WTC11 (cell line): ENCODE measurements around the gene PTPN7. TPM values are rescaled to one million over a fixed set of nuclear protein-coding genes. Genes with fewer than 3 reads are reported as not detected.

Experiments
- ATAC-seq: fragments of 200-7000 bp; cut with Tn5 transposase; 2 replicates; pipeline ENCODE4 v1.10.0; 2021; ENCODE audit warnings: mild to moderate bottlenecking, moderate library complexity
- CTCF ChIA-PET: fragments of 300-600 bp; sonication (Branson Sonifier 250); formaldehyde crosslinking; loops from one replicate; lab custom pipeline; 2021; ENCODE audit warnings: antibody characterized with exemption; lab: Charles Lee
- POLR2A ChIA-PET: fragments of 350-600 bp; sonication (Branson Sonifier 250); formaldehyde crosslinking; loops from one replicate; lab custom pipeline; 2021; ENCODE audit warnings: antibody characterized with exemption; lab: Charles Lee
- DNase-seq: peaks from one replicate; pipeline ENCODE4 v3.0.0; 2021; ENCODE audit warnings: low spot score
- H3K27ac Mint-ChIP-seq: 2 replicates; pipeline ENCODE4 v1.8.0; 2021; ENCODE audit warnings: mixed read lengths
- H3K27me3 Mint-ChIP-seq: 2 replicates; pipeline ENCODE4 v1.8.0; 2021; ENCODE audit warnings: low read depth, mild to moderate bottlenecking, moderate library complexity, mixed read lengths
- H3K36me3 Mint-ChIP-seq: 2 replicates; pipeline ENCODE4 v1.8.0; 2021; ENCODE audit warnings: mixed read lengths
- H3K4me1 Mint-ChIP-seq: 2 replicates; pipeline ENCODE4 v1.8.0; 2022; ENCODE audit warnings: mixed read lengths
- H3K4me3 Mint-ChIP-seq: 2 replicates; pipeline ENCODE4 v1.8.0; 2021; ENCODE audit warnings: mild to moderate bottlenecking, moderate library complexity, mixed read lengths
- H3K9me3 Mint-ChIP-seq: 2 replicates; pipeline ENCODE4 v1.8.0; 2021; ENCODE audit warnings: mixed read lengths
- CDX4 ChIP-seq: fragments of 250-450 bp; sonication (Bioruptor Pico); IDR thresholded peaks from 2 replicates; pipeline ENCODE4 v1.9.0; 2021; ENCODE audit warnings: moderate library complexity, mild to moderate bottlenecking, inconsistent platforms, borderline replicate concordance
- E2F4 ChIP-seq: sonication (generic); formaldehyde crosslinking; IDR thresholded peaks from 2 replicates; pipeline ENCODE4 v1.8.1; 2022; ENCODE audit warnings: low read depth, mild to moderate bottlenecking, moderate library complexity, missing genetic modification reagents, borderline replicate concordance
- ESRRA ChIP-seq: sonication (generic); formaldehyde crosslinking; IDR thresholded peaks from 2 replicates; pipeline ENCODE4 v1.8.1; 2022; ENCODE audit warnings: mild to moderate bottlenecking, missing genetic modification reagents, borderline replicate concordance
- GTF2I ChIP-seq: fragments of 250-450 bp; sonication (Bioruptor Pico); conservative IDR thresholded peaks from 2 replicates; pipeline ENCODE4 v1.4.0; 2021; ENCODE audit warnings: mild to moderate bottlenecking
- HMGA2 ChIP-seq: fragments of 250-450 bp; sonication (Bioruptor Pico); IDR thresholded peaks from 2 replicates; pipeline ENCODE4 v1.4.0; 2021; ENCODE audit warnings: mild to moderate bottlenecking, moderate library complexity
- KAT7 ChIP-seq: sonication (generic); formaldehyde crosslinking; IDR thresholded peaks from 2 replicates; pipeline ENCODE4 v1.8.1; 2023; ENCODE audit warnings: missing genetic modification reagents, mild to moderate bottlenecking, borderline replicate concordance
- MYBL2 ChIP-seq: sonication (generic); formaldehyde crosslinking; IDR thresholded peaks from 2 replicates; pipeline ENCODE4 v1.8.1; 2023; ENCODE audit warnings: mild to moderate bottlenecking, moderate library complexity, missing genetic modification reagents
- NFATC4 ChIP-seq: fragments of 250-450 bp; sonication (Bioruptor Pico); IDR thresholded peaks from 2 replicates; pipeline ENCODE4 v1.9.0; 2021; ENCODE audit warnings: mild to moderate bottlenecking
- NR2C2 ChIP-seq: sonication (generic); formaldehyde crosslinking; IDR thresholded peaks from 2 replicates; pipeline ENCODE4 v1.8.0; 2022; ENCODE audit warnings: mild to moderate bottlenecking, missing genetic modification reagents
- PRDM15 ChIP-seq: sonication (generic); formaldehyde crosslinking; IDR thresholded peaks from 2 replicates; pipeline ENCODE4 v1.8.0; 2022; ENCODE audit warnings: missing genetic modification reagents
- SMAD4 ChIP-seq: sonication (generic); formaldehyde crosslinking; IDR thresholded peaks from 2 replicates; pipeline ENCODE4 v1.8.0; 2022; ENCODE audit warnings: mild to moderate bottlenecking, missing genetic modification reagents
- TCF7 ChIP-seq: sonication (generic); formaldehyde crosslinking; IDR thresholded peaks from 2 replicates; pipeline ENCODE4 v1.8.0; 2022; ENCODE audit warnings: mild to moderate bottlenecking, low read depth, missing genetic modification reagents, moderate library complexity
- USF1 ChIP-seq: sonication (generic); formaldehyde crosslinking; IDR thresholded peaks from 2 replicates; pipeline ENCODE4 v1.8.0; 2022; ENCODE audit warnings: mild to moderate bottlenecking, missing genetic modification reagents
- USF2 ChIP-seq: sonication (generic); formaldehyde crosslinking; IDR thresholded peaks from 2 replicates; pipeline ENCODE4 v1.8.1; 2023; ENCODE audit warnings: mild to moderate bottlenecking, missing genetic modification reagents, moderate library complexity
- ZMAT4 ChIP-seq: fragments of 250-450 bp; sonication (Bioruptor Pico); IDR thresholded peaks from 2 replicates; pipeline ENCODE4 v1.9.0; 2021; ENCODE audit warnings: mild to moderate bottlenecking
- total RNA-seq: library from RNA; stranded (reverse); gene quantifications from 3 replicates; pipeline ENCODE4 v1.2.3, GENCODE V29; 2021
- TF ChIP-seq, protein P1 (sequence below): sonication (generic); formaldehyde crosslinking; IDR thresholded peaks from 2 replicates; pipeline ENCODE4 v1.8.1; 2022; ENCODE audit warnings: mild to moderate bottlenecking, moderate library complexity, missing genetic modification reagents
- TF ChIP-seq, protein P2 (sequence below): sonication (generic); formaldehyde crosslinking; IDR thresholded peaks from 2 replicates; pipeline ENCODE4 v1.8.0; 2022; ENCODE audit warnings: mild to moderate bottlenecking, missing genetic modification reagents
- TF ChIP-seq, protein P3 (sequence below): sonication (generic); formaldehyde crosslinking; IDR thresholded peaks from 2 replicates; pipeline ENCODE4 v1.8.1; 2023; ENCODE audit warnings: mild to moderate bottlenecking, moderate library complexity, missing genetic modification reagents
- TF ChIP-seq, protein P4 (sequence below): sonication (generic); formaldehyde crosslinking; IDR thresholded peaks from 2 replicates; pipeline ENCODE4 v1.8.1; 2023; ENCODE audit warnings: mild to moderate bottlenecking, missing genetic modification reagents

The PTPN7 gene
- total RNA-seq, 1 experiment from 2014 or later, result 0.98 TPM

DNA sequence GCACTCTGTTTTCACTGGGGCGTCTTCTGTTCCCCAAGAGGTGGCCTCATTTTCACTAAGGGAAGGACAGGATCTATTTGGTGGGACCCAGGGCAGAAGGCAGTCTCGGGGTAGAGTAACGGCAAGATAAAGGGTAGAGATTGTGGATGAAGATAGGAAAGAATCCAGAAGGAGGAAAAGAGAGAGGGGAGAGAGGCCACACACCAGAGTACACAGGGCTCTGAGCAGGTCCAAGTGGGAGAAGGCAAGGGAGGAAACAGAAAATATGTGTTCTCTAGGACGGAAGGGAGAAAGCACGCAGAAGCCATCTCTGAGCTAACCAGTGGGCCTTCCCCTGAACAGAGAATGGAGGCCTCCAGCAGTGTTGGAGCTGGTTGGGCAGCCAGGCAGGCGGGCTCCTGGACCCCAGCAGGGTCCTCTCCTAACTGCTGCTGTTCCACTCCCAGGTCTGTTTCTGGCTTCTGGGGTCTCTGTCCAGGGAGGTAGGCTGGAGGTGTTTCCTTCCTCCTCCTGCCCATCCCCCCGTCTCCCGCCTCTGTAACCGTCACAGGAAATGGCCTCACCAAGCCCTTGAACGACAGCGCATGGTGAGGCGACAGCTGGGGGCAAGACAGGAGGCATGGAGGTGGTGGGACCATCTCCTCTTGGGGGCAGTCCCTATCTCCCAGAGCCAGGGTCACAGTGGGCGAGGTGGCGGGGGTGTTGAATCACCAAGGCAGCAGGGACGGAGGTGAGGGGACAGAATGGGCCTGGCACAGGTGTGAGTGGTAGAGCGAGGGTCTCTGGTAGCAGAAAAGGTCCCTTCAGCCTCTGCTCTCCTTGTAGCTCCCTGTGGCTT, 649 bp downstream of the PTPN7 start (continued):
- TF ChIP-seq CDX4 (no peak), ESRRA (CRISPR knock-in tag) (no peak), E2F4 (no peak)

DNA sequence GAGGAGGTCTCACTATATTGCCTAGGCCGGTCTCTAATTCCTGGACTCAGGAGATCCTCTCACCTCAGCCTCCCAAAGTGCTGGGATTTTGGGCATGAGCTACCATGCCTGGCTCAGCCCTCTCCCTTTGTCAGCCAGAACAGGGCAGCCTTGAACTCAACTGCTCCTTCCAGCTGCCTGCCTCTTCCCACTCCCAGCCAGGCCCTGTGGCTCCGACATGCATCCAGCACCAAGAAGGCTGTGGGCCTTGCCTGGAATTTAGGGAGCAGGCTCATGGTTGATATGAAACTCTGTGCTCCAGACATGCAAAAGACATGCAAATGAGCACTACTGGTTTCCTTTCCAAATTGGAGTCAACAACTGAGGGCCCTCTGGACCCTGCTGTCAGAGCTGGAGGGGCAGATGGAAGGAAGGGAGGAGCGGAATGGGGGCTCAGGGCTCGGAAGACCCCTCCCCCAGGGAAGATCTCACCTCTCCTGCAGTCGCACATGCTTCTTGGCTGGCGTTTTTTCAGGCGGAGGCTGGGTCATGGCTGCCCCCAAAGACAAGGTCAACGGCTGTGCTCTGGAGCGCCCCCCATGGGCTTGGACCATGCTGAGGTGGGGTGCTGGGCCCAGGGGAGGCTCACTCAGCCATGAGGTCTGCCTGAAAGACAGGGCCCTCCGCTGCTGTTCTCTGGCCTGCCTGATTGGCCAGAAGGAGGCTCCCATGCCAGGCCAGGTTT, 1.4 kb downstream of the PTPN7 start:
- H3K27me3 Mint-ChIP-seq, result no peaks in the 10 kb centered on the region; the same call in 1 of the 2 replicates
- POLR2A ChIA-PET, result no interaction called here
- no peaks in the 10 kb centered on the region for H3K36me3 Mint-ChIP-seq
- H3K4me1 Mint-ChIP-seq, result peaks cover 46% of the 10 kb centered on the region
- H3K4me3 Mint-ChIP-seq, result no peak overlapping the region
- CTCF ChIA-PET, result interaction anchor here (1.2 to 1.7 kb wide), 2 partner anchors 23 to 34 kb away, joined by 3 read pairs; no protein-coding TSS in a partner anchor
- DNase-seq (no peak), ATAC-seq (no peak)
- peak overlapping the region; percentile 14; the same call in 1 of the 2 replicates for H3K27ac Mint-ChIP-seq
- no peaks in the 10 kb centered on the region for H3K9me3 Mint-ChIP-seq
- TF ChIP-seq, protein P1, sequence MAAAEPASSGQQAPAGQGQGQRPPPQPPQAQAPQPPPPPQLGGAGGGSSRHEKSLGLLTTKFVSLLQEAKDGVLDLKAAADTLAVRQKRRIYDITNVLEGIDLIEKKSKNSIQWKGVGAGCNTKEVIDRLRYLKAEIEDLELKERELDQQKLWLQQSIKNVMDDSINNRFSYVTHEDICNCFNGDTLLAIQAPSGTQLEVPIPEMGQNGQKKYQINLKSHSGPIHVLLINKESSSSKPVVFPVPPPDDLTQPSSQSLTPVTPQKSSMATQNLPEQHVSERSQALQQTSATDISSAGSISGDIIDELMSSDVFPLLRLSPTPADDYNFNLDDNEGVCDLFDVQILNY, result no peak
- TF ChIP-seq, protein P2, sequence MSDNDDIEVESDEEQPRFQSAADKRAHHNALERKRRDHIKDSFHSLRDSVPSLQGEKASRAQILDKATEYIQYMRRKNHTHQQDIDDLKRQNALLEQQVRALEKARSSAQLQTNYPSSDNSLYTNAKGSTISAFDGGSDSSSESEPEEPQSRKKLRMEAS (CRISPR knock-in tag), result 0 out of 2 replicates have a peak, but pooled peaks have one; percentile 7
- TF ChIP-seq KAT7 (CRISPR knock-in tag) (no peak), NR2C2 (CRISPR knock-in tag) (no peak), GTF2I (CRISPR knock-in tag) (no peak)
- TF ChIP-seq, protein P3, sequence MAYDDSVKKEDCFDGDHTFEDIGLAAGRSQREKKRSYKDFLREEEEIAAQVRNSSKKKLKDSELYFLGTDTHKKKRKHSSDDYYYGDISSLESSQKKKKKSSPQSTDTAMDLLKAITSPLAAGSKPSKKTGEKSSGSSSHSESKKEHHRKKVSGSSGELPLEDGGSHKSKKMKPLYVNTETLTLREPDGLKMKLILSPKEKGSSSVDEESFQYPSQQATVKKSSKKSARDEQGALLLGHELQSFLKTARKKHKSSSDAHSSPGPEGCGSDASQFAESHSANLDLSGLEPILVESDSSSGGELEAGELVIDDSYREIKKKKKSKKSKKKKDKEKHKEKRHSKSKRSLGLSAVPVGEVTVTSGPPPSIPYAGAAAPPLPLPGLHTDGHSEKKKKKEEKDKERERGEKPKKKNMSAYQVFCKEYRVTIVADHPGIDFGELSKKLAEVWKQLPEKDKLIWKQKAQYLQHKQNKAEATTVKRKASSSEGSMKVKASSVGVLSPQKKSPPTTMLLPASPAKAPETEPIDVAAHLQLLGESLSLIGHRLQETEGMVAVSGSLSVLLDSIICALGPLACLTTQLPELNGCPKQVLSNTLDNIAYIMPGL (CRISPR knock-in tag), result no peak

- Mint-ChIP-seq H3K4me1 (peaks cover 45% of the 10 kb centered on the region), H3K9me3 (no peaks in the 10 kb centered on the region), H3K36me3 (no peaks in the 10 kb centered on the region), H3K4me3 (no peak overlapping the region), H3K27me3 (no peaks in the 10 kb centered on the region; the same call in 1 of the 2 replicates), H3K27ac (no peak overlapping the region)
- ATAC-seq (no peak), DNase-seq (no peak)
- ChIA-PET POLR2A (no interaction called here), CTCF (interaction anchor here (1.7 kb wide), 1 partner anchor 35 kb away, joined by 3 read pairs; no protein-coding TSS in a partner anchor)
- TF ChIP-seq USF2 (CRISPR knock-in tag) (no peak), PRDM15 (no peak), NFATC4 (no peak), HMGA2 (CRISPR knock-in tag) (no peak), SMAD4 (CRISPR knock-in tag) (no peak), USF1 (no peak), TCF7 (CRISPR knock-in tag) (no peak), ZMAT4 (CRISPR knock-in tag) (no peak), MYBL2 (no peak)
- TF ChIP-seq, protein P4, sequence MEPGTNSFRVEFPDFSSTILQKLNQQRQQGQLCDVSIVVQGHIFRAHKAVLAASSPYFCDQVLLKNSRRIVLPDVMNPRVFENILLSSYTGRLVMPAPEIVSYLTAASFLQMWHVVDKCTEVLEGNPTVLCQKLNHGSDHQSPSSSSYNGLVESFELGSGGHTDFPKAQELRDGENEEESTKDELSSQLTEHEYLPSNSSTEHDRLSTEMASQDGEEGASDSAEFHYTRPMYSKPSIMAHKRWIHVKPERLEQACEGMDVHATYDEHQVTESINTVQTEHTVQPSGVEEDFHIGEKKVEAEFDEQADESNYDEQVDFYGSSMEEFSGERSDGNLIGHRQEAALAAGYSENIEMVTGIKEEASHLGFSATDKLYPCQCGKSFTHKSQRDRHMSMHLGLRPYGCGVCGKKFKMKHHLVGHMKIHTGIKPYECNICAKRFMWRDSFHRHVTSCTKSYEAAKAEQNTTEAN (CRISPR knock-in tag), result no peak
These were observed 2.5 kb downstream of the PTPN7 start for GRCh38 chr1:202157945-202158344.
